Measurements from ENCODE around the gene ZNF622.
"Not testable (repeated sequence)": the region's sequence is repeated elsewhere in the genome, so short reads cannot be mapped to it uniquely, and the experiment has no call there.

Gene ZNF622

DNA sequence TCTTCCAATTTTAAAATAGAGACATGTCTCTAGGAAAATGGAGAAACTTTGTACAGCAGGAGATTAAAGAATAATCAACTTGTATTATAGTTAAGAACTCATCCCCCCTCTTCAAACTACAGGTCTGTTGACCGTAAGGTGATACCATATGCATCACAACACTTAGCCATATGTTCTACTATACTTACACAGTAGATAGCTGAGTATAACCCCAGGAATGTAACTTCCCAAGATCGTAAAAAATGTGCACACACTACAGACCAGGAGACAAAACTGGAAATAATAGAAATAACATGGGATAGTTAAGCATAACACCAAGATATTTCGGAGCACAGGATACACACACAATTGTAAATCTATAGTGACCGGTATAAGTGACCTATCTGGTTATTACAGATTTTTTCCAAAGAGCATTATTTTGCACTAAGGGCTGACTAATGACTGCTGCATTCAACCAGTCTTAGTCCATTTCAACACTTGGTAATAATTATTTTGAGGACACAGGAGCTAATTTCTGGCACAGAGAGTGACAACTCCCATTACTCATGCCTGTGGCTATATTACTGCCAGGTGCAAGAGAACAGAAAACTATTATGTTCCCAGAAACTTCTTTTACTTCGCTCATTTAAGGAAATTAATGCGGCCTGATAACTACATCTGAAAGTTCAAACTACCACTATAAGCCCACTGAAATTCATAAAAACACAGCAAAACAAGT is 15.4 kb upstream of the ZNF622 start:
- no peak for DNase-seq (ENCODE audit: low read depth)

DNA sequence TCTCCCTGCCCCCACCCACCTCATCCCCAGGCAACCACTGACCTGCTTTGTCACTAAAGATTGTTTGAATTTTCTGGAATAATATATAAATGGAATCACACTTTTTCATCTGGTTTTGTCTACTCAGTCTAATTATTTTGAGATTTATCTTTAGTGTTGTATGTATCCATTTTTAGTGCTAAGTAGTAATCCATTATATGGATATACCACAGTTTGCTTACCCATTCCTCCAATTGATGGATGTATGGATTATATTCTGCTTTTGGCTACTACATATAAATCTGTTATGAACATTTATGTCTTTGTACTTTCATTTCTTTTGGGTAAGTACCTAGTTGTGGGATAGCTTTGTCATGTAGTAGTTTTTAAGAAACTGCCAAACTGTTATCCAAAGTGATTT is 14.5 kb upstream of the ZNF622 start:
- DNase-seq (ENCODE audit: low read depth), result no peak

DNA sequence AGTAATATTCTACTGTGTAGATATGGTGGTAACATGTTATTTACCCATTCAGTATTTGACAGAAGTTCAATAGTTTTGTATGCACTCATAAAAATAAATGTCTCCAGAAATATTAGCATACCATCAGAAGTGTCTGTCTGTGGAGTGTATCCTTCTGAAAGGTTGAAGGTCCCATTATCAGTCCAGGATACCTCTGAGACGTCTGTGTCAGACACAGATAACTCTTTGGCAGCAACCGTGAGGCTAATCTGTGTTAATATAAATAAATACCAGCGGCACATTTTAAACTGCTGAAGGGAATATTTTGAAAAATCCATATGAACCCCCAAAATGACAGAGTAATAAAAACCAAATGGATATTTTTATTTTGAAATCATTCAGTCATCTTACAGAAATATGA is 11.9 kb upstream of the ZNF622 start:
- DNase-seq (ENCODE audit: low read depth), result no peak

DNA sequence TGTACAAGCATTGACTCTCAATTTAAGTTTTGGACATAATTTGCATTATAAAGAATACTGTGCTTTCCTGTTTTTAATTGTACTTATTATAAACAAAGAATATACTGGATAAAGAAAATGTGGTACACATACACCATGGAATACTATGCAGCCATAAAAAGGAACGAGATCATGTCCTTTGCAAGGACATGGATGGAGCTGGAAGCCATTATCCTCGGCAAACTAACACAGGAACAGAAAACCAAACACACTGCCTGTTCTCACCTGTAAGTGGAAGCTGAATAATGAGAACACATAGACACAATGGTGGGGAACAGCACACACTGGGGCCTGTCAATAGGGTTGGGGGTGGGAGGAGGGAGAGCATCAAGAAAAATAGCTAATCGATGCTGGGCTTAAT is 10.8 kb upstream of the ZNF622 start:
- DNase-seq (ENCODE audit: low read depth), result not testable (repeated sequence)

DNA sequence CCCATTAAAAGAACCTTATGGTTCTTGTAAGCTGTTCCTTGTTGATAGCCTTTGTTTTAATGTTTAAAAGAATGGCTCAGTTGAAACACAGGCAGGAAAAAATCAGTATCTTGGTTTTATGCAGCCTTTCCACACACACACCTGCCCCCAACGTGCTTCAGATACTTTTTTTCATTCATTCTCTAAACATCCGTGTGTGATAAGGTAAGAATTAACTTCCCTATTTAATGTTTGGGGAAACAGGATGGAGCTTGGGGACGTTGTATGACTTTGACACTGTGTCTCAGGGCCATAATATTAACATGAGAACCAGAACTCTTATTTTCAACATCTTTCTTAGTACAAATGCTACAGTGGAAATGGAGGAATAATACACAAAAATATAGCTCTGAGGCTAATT is 5.8 kb upstream of the ZNF622 start:
- DNase-seq (ENCODE audit: low read depth), result no peak

DNA sequence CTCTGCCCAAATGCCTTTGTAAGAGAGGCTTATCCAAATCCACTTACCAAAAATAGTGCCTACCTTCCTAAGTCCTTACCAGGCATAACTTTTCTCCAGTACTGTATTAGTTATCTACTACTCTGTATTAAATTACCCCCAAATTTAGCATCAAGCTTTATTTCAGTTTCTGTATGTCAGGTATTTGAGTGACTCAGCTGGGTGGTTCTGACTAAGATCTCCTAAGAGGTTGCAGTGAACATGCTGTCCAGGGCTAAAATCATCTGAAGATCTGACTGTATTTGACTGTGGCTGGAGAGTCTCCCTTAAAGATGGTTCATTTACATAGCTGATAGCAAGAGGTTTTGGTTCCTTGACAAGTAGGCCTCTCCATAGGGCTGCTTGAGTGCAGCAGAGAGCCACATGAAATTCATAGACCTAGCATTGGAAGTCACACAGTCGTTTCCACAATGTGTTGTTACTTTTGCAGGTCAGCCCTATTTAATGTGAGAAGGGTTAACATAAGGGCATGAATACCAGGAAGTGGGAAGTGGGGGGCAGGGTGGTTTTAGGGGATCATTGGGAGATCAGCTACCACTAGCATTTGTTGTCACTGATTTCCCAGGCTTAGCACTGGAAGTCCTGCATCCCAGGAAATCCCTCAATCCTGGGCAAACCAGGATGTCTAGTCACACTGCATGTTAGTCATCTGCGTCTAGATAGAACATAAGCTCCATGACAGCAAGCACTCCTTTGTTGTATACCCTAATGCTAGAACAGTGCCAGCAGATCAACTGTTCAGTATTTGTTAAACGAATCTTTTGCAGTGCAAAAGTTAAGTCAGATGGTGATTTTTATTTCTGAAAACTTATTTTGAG is 2.0 kb upstream of the ZNF622 start:
- no peak for DNase-seq (ENCODE audit: low read depth)

DNA sequence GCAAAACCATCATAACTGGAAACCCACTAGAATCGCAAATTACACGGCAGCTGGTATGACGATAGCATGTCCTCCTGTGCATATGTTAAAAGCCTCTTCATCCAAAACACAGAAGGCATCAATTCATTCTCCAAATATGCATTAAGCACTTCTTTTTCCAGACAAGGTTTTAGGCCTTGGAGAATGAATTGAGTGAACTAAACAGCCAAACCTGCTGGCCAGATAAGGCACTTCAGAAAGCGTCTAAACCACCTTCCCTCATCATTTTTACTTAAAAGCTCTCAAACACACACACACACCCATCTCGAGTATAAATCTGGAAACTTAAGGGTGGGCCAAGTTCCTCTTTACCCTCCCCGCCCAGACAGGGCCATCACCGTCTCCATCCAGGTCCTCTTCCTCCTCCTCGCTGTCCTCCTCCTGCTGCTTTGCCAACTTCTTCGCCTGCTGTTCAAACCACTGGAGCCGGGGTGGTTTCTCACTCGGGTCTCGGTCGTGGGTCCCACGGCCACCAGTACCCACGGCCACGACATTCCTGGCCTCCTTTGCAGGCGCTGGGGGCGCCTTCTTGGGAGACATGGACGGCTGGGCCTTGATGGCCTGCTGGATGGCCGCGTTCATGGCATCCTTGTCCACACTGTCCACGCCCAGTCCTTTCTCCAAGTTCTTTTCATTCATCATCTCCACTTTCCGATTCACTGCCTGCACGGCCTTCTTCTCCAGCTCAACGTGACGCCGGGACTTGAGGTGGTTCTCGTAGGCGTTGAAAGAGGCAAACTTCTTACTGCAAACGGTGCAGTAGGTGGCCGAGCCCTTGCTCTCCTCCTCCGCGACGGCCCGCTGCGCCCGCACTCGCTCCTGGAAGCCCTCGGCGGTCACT is 696 bp downstream of the ZNF622 start:
- DNase-seq (ENCODE audit: low read depth), result no peak

DNA sequence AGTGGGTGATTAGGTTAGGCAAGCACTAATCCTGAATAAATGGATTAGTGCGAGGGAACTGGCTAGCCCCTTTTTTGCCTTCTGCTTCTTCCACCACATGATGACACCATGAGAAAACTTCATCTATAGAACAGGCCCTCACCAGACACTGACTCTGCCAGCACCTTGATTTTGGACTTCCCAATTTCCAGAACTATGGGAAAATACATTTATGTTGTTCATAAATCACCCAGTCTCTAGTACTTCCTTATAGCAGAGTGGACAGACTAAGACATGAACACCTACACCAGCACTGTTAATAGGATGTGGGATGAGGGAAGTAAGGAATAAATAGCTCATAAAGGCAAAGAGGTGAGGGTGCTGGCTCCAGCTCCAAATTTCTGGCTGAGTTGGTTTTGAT is 1.4 kb downstream of the ZNF622 start:
- DNase-seq (ENCODE audit: low read depth), result no peak

DNA sequence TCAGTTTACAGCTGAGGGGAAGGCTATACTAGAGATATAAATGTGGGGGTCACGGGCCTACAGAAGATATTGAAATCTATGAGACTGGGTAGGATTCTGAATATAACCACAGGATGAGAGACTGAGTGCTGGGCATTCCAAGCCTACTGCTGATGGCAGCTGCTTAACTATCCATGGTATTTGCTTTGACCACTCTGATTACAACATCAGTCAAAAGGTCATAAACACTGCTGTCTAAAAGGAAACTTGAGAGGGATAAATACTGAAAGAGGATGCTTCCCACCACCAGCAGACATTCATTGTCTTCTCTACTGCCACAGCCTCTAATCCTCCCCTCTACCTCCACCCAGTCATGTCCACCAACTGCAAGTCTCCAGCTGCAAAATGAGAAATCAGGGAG is 3.8 kb downstream of the ZNF622 start:
- DNase-seq (ENCODE audit: low read depth), result no peak

DNA sequence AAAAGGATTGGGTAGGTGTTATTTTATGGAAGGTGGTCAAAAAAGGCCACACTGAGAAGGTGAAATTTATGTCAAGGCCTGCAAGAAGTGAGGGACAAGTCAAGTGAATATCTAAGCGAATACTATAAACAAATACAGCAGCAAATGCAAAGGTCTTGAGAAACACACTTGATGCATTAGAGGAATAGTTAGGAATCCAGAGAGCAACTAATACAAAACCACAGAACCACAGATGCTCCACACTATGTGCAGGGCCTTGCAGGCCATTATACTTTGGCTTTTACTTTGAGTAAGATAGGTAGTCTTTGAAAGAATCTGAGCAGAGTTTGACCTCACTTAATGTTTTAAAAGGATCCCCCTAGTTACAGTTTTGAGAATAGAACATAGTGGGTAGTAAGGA is 4.6 kb downstream of the ZNF622 start:
- no peak for DNase-seq (ENCODE audit: low read depth)

DNA sequence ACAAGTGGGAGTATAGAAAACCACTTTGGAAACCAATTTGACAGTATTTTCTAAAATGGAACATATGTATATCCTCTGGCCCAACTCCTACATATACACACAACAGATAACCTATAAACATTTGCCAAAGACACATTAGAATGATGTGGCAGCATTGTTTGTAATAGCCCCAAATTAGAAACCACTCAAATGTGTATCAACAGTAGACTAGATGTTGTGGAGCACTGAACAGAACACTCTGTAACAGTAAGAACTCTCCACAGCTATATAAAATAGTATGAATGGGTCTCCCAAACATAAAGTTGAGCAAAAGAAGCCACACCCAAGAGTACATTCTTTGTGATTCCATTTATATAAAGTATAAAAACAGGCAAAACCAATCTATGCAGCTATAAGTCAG is 6.1 kb downstream of the ZNF622 start:
- DNase-seq (ENCODE audit: low read depth), result no peak

DNA sequence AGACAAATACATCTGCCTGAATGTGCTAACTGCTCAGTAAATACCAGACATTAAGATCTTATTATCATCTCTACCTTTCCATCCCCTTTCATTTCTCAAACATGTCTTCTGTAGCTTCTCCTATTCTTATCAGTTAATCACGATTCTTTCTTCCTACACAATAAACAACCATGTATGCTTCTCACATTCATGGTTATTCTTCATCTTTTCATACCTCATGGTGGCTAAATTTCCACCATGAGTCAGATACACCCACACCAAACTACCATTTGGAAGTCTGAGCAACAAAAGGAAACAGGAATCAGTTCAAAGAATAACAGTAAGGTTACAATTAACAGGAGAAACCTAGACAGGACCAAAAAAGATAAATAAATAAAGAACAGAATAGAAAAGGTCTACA is 7.7 kb downstream of the ZNF622 start:
- no peak for DNase-seq (ENCODE audit: low read depth)

DNA sequence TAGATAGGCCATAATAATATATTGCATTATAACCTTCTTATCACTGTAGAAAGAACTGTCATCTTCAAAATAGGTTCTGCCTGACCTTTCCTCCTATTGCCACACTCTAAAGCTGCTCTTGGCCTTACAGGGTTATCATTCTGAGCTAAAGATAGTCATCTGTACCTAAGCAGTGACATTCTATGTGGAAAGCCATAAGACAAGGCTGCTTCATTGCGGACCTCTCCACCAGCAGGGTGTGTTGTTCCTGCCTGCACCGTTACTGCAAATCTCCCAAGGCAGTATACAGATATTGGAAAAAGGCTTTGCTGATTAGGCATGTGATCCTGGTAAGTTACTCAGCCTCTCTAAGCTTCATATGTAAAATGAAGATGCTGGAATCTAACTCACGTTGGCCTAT is 8.1 kb downstream of the ZNF622 start:
- DNase-seq (ENCODE audit: low read depth), result no peak

DNA sequence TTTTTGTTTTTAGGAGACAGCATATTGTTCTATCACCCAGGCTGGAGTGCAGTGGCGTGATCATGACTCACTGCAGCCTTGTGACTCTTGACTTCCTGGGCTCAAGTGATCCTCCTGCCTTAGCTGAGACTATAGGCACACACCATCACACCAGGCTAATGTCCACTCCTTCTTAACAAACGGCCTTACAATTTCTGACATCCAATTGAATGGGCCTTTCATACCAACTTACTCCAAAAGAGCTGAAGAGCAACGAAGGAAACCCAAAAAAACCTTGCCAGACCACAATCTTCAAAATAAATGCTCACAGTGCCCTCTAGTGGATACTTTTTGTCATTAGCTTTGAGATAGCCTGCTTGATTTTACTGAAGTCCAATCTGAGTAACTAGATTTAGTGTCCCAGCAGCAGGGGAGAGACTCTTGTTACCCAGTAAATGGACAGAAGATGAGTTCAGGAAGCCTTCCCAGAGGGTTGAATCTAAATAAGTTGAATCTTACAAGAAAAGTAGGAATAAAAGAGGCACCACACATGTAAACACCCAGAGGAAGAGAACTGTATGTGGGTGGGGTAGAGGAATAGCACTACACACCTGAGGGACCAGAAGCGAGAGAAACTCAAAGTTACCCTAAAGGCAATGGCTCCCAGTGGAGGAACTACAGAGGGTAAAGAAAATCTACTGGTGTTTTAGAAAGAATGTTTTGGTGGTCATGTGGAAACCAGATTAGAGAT is 9.3 kb downstream of the ZNF622 start:
- DNase-seq (ENCODE audit: low read depth), result no peak

DNA sequence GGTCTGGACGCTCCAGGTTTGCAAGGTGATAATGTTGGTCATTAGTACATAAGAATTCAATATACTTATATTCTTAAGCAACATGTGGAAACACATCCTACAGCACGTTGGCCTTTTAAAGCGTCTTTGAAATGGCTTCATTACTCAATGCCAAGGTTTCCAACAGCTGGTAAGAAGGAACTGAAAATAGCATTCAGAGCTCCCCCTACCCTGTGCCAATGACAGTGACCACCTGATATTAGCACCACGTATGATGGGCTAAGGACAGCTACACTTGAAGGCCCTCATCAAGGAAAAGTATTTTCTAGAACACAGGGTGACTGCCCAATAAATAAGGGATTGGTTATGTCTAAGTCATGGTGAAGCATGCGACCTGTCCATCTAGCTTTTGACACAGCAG is 9.9 kb downstream of the ZNF622 start:
- no peak for DNase-seq (ENCODE audit: low read depth)

DNA sequence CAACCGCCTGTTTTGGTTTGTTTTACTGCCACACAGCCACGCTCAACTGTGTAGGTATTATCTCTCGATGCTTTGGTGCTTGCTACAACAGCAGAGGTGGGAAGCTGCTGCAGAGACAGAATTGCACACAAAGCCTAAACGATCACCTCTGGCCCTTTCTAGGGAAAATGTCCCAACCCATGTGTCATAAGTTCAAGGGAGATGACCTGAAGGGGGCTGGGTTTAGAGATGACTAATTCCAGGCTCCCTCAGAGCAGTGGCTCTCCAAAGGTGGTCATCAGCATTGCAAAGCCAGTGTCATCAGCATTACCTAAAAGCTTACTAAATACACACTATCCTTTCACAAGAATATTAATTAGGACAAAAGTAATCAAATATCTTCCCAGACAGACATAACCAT is 10.9 kb downstream of the ZNF622 start:
- no peak for DNase-seq (ENCODE audit: low read depth)

DNA sequence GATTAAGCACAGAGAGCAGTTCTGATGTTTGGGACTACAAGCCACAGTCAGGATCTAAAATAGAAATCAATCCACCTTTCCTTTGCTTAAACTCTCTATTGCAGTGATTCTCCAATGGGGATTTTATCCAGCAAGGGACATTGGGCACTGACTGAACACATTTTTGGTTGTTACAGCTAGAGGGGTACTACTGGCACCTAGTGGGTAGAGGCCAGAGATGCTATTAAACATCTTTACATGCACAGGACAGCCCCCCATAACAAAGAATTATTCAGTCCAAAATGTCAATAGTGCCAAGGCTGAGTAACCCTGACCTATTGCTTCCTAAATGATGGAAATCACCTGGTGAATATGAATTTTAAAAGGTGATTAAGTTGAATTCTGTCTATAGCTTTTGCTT is 12.0 kb downstream of the ZNF622 start:
- no peak for DNase-seq (ENCODE audit: low read depth)

DNA sequence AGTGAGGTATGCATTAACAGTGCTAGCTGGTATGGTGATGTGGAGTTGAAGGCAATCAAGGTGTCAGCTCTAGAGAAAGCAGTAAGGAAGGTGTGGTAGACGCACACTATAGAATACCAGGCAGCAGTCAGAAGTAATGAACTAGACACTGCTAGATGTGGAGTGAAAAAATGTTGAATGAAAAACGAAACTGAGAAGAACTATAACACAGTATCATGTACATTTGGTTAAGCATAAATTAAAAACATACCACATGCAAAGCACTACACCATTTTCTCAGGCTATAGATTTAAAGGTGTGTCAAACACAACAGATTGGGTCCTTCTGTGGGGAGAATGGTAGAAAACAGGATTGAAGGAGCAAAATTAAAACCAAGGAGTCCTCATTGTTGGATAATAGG is 15.4 kb downstream of the ZNF622 start:
- no peak for DNase-seq (ENCODE audit: low read depth)

DNA sequence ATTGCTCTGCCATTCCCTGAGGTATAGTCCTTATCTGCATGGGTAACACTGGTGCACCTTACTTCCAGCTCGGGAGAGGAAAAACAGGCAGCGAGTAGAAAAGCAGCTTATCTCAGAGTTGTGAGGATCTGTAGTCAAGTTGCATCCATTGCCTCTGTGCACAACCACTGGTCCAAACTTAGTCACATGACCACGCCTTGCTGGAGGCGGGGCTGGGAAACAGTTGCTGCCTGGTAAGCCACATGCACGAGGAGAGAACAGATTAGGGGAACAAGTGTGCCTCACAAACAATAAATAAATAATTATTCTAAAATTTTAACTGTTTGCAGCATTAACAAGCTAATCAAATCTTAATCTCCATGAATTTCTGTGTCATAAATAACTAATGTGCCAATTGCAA is 18.6 kb downstream of the ZNF622 start:
- no peak for DNase-seq (ENCODE audit: low read depth)

DNA sequence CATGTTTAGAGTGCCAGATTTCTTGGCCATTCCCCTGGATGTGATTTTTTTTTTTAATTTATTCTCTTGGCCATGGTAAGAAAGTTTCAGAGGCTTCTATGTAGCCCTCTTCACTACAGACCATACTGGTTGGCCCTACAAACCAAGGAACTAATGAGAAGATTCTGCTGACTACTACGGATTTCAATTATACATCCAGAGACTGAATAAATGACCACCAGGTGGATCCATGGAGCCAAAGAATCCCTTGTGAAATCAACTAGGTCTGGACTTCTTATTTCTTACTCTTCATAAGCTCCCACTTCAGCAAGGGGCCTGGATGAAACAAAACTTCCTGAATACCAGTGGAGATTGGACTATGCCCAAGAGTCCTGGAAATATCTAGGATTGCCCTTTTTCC is 27.6 kb downstream of the ZNF622 start:
- DNase-seq (ENCODE audit: low read depth), result no peak

DNA sequence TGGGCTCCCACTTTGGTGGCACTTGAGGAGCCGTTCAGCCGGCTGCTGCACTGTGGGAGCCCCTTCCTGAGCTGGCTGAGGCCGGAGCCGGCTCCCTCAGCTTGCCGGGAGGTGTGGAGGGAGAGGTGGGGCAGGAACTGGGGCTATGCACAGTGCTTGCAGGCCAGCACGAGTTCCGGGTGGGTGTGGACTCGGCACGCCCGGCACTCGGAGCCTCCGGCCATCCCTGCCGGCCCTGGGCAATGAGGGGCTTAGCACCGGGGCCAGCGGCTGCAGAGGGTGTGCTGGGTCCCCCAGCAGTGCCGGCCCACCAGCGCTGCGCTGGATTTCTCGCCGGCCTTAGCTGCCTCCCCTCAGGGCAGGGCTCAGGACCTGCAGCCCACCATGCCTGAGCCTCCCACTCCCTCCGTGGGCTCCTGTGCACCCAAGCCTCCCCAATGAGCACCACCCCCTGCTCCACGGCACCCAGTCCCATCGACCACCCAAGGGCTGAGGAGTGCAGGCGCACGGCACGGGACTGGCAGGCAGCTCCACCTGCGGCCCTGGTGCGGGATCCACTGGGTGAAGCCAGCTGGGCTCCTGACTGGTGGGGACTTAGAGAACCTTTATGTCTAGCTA is 29.4 kb downstream of the ZNF622 start:
- not testable (repeated sequence) for DNase-seq (ENCODE audit: low read depth)

DNA sequence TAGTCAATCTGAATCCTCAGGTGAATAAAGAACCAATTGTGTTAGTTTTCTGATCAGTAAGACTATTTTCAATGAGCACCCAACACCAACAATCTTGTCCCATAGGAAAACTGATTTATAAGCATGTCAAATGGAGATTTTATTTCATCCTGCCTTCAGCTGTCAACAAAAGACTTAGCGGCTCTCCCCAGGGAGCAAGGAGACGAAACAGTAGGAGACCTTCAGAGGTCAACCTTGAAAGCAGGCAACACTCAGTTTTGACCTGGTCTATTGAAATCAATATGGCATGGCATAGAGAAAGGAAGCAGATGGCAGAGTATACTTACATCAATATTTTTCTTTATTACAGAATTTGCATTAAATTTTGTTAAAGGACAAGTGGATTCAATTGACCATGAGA is 34.1 kb downstream of the ZNF622 start:
- DNase-seq (ENCODE audit: low read depth), result no peak

Measured in stimulated activated CD4-positive, alpha-beta T cell treated with anti-CD3 and anti-CD28 coated beads, Interleukin-2, amount 100 ng/mL, for 4 hours (primary cell).